ENCODE data around the gene RUNX2. TPM values are rescaled to one million over a fixed set of nuclear protein-coding genes. Genes with fewer than 3 reads are reported as not detected.
"Not testable (repeated sequence)": the region's sequence is repeated elsewhere in the genome, so short reads cannot be mapped to it uniquely, and the experiment has no call there.

The RUNX2 gene
- total RNA-seq, 1 donor from 2014 or later = 4.3 TPM

GRCh38 chr6:45450132-45450531 is 122.0 kb downstream of the RUNX2 start:
- DNase-seq (ENCODE audit: extremely low read depth, low read depth, low spot score) = no peak

GRCh38 chr6:45450831-45451230 is 122.7 kb downstream of the RUNX2 start:
- no peak for DNase-seq (ENCODE audit: extremely low read depth, low read depth, low spot score)

GRCh38 chr6:45454008-45454911 is 126.1 kb downstream of the RUNX2 start:
- peak; percentile 62 for DNase-seq (ENCODE audit: extremely low read depth, low read depth, low spot score)

DNA sequence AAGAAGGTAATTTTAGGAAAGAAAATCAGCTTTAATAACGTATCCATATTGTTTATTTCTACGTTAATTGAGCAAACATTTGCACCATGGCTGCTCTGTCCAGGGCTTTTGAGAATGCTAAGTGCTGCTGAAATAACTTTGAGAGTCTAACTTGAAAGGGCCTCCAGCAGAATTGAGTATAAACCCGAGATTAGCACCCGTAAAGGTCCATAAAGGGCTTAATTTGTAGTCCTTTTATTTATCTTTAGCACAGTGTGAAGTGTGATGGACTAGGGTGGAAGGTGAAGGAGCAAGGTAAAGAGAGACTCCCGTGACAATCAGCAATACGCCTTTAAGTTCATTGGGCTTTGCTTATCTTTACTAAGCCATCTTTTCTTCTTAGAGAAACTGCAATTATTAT is 127.3 kb downstream of the RUNX2 start:
- no peak for DNase-seq (ENCODE audit: extremely low read depth, low read depth, low spot score)

DNA sequence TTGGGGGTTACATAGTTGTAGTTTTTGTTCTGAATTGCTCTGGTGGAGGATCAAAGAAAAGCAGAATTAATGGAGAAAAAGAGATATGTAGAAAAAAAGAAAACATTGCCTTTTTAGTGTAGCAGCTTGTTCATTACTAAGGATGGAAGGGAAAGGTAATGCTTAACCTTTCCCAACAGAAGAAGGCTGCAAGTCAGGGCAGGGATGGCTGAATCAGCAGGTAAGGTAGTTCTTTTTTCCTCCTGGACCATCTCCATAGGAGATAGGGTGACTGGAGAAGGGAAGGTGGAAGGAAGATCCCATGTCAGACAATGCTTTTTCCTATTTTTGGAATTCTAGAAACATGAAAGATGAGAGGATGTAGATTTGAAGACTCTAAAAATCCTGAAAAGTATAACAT is 129.0 kb downstream of the RUNX2 start:
- no peak for DNase-seq (ENCODE audit: extremely low read depth, low read depth, low spot score)

DNA sequence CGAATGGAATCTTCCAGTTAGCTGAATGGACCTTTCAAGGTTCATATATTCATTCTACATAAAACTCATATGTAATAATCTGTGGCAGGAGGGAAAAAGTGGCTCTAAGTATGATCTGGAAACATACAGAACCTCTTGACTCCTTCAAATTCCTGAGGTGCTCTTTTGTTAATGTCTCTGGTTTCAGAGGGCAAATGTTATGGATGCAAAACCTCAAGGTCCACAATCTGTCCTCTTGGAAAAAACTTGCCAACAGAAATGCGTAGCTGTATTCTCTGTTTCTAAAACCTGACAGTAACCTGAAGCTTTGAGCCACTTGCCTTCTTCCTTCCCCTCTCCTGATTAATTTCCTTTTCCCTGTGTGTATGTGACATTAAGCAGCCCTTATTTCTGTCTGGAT is 130.5 kb downstream of the RUNX2 start:
- no peak for DNase-seq (ENCODE audit: extremely low read depth, low read depth, low spot score)

- DNase-seq (ENCODE audit: extremely low read depth, low read depth, low spot score) = no peak
These were observed 132.0 kb downstream of the RUNX2 start for GRCh38 chr6:45460166-45460565.

DNA sequence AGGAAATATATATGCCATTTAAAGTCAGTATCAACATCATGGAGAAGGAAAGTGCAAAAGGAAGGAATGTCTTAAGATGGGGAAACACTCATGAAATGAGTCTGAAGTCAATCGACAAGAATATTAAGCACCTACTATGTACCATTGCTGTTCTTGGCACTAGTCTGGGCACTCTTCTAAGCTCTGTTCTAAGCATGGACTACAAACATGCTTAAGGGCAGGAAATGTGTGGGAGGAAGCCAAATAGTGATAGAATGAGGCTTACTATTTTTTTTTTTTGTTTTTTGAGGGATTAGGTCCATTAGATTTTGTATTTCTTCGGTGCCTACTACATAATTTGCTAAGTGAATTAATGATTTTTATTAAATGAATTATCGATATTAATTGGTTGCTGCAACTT is 133.4 kb downstream of the RUNX2 start:
- no peak for DNase-seq (ENCODE audit: extremely low read depth, low read depth, low spot score)

GRCh38 chr6:45462190-45463134 is 134.3 kb downstream of the RUNX2 start:
- no peak for DNase-seq (ENCODE audit: extremely low read depth, low read depth, low spot score)

GRCh38 chr6:45464685-45465084 is 136.6 kb downstream of the RUNX2 start:
- no peak for DNase-seq (ENCODE audit: extremely low read depth, low read depth, low spot score)

GRCh38 chr6:45466686-45467085 is 138.6 kb downstream of the RUNX2 start:
- DNase-seq (ENCODE audit: extremely low read depth, low read depth, low spot score) = no peak

GRCh38 chr6:45467417-45467816 is 139.3 kb downstream of the RUNX2 start:
- not testable (repeated sequence) for DNase-seq (ENCODE audit: extremely low read depth, low read depth, low spot score)

- DNase-seq (ENCODE audit: extremely low read depth, low read depth, low spot score) = no peak
These were observed 139.7 kb downstream of the RUNX2 start for GRCh38 chr6:45467853-45468252.

- no peak for DNase-seq (ENCODE audit: extremely low read depth, low read depth, low spot score)
These were observed 141.5 kb downstream of the RUNX2 start for GRCh38 chr6:45469663-45470062.

DNA sequence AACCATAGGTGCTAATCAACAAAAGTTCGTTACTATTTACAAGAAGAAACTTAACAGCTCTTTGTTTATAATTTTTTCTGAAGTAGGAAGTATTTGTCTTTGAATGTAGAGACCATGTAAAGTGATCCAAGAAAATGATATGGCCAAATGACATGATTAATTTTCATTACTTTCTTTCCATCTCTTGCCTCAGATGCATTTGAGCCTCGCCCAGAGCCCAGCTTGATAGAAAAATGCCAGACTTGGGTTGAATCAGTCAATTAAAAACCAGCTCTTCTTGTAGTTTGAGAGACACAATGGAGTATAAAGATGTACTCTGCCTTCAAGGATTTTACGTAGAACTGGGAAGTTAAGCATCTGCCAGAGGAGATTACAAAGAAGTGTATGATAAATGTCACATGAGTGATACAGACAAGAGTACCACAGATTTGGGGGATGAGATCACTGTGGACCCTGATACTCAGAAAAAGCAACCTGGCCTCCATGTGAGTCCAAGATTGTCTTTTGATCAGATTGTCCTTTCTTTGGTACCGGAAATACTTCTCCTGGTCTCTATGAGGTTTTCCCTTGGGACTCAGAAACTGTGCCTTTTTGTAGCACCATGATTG is 142.1 kb downstream of the RUNX2 start:
- DNase-seq (ENCODE audit: extremely low read depth, low read depth, low spot score) = no peak

- no peak for DNase-seq (ENCODE audit: extremely low read depth, low read depth, low spot score)
These were observed 144.3 kb downstream of the RUNX2 start for GRCh38 chr6:45472382-45472781.

DNA sequence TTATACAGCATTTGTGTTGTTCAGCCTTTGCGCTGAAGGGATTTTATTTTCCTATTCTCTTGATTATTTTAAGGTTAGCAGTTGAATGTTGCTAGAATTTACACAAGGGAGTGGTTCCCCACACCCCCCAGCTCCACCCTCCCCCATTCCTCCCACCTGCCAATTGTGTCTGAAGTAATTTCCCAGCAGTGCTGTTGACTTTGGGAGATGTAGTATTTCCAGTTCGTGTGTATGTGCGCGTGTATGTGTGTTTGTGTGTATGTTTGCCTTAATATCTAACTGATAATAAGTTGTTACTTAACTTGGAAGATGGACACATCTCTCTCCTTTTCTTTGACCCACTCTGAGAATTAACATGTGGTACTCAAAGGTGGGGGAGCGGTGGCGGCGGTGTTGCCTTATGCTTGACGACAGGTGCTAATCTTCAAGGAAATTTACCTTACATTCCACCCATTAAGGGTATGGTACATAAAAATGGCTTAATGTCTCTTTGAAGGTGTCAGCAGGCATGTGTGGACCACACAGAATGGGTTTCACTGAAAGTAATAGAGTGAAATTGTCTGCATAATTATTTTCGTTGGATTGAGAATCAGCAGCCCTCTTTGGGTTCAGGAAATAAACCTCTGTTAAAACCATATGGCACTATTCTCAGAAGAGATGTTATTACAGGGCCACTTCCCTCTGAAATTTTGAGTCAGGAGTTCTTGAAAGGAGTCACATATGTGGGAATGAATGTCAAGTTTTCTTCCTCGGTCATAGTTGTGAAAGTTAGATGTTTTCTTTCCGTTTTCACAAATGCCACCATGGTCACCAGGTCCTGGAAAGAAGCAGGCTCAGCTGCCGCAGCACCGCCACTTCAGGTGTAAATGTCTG is 145.2 kb downstream of the RUNX2 start:
- no peak for DNase-seq (ENCODE audit: extremely low read depth, low read depth, low spot score)

DNA sequence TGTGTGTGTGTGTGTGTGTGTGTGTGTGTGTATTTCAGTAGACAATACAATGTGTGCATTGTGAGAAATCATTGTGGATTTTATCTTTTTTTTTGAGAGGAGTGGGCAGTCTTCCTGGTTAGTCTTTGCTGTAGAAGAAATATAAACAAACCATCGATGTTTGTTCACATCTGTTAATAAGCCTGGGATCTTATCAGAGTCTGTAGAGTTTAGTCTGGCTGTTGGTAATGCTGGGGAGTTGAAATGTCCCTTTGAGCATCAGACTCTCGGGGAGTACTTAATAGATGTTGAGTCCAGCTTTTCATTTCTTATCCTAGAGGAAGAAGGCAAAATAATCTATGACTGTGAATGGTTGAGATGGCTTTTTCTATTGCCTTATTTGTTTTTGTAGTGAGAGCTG is 146.2 kb downstream of the RUNX2 start:
- DNase-seq (ENCODE audit: extremely low read depth, low read depth, low spot score) = no peak

DNA sequence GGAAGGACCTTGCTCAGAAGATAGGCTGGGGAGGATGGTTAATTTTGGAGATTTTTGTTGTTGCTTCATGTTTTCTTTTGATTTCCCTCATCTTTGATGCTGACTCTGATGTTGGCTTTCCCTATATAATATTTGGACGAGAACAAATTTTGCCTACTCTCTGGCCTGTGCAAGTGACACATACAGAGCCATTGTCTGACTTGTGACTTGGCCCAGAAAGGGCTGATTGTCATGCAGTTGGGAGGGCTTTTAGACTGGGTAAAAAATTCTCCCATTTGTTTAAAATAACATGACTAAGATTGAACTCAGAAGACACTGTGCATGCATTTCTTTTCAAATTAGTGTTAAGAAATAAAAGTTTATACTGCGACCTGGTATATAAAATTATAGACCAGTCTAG is 148.2 kb downstream of the RUNX2 start:
- DNase-seq (ENCODE audit: extremely low read depth, low read depth, low spot score) = no peak

DNA sequence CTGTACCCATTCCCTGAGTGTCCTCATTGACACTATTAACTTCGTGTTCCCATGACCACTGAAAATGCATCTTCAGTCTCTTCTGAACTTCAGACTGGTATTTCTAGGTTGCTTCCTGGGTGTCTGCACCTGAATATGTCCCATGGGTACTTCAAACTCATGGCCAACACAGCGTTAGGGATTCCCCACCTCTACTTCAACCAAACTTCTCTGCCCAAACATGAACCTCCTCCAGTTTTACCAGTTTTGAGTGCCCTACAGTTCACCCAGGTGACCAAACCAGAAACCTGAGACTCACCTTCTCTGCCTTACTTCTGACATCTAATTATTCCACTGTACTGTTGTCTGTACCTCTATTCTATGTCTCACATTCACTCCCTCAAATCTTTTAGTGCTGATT is 149.1 kb downstream of the RUNX2 start:
- DNase-seq (ENCODE audit: extremely low read depth, low read depth, low spot score) = no peak
